ENCODE results near the gene COMMD8. TPM values are rescaled to one million over a fixed set of nuclear protein-coding genes. Genes with fewer than 3 reads are reported as not detected.

The COMMD8 gene
- 23.6 and 23.9 TPM in 2 replicates for total RNA-seq

- ChIA-PET POLR2A (interaction anchor here (0.6 to 4.7 kb wide), 17 partner anchors 18 to 1443 kb away, joined by 3 to 71 read pairs (median 4); partner anchors contain the start of genes ATP10D, OCIAD2 and SLAIN2), CTCF (interaction anchor here (0.6 to 2.2 kb wide), 15 partner anchors 17 to 471 kb away, joined by 3 to 32 read pairs (median 4); partner anchors contain the start of gene ATP10D)
- intact Hi-C loops (cut with micrococcal nuclease): loop anchor here (1.0 to 5.0 kb wide), 10 partner anchors 22 to 1367 kb away; partner anchors contain the start of genes ATP10D, CNGA1, CORIN and FRYL
- no peak for TF ChIP-seq CTCF (IDR thresholded peaks at IDR 0.05)
- Mint-ChIP-seq H3K27me3 (no peaks in the 10 kb centered on the region), H3K9me3 (peaks cover 4% of the 10 kb centered on the region), H3K36me3 (ENCODE audit: low read depth) (peaks cover 13% of the 10 kb centered on the region), H3K4me3 (peak within 1 kb of the TSS; percentile 90), H3K27ac (peak within 1 kb of the TSS; percentile 92), H3K4me1 (peaks cover 57% of the 10 kb centered on the region)
- DNase-seq (peak; percentile 94), ATAC-seq (ENCODE audit: low read depth) (peak; percentile 79)
Measured at GRCh38 chr4:47463235-47463956, at the start of gene COMMD8. COMMD8 (minus strand) TSS chr4:47463702; CDS start chr4:47463651, 51 bp downstream.

GRCh38 chr4:47510506-47511143, 47.1 kb upstream of the COMMD8 start:
- no peaks in the 10 kb centered on the region for H3K9me3 Mint-ChIP-seq
- peak overlapping the region; percentile 76 for H3K27ac Mint-ChIP-seq
- peaks cover 70% of the 10 kb centered on the region for H3K4me1 Mint-ChIP-seq
- intact Hi-C loops (cut with micrococcal nuclease): loop anchor here (1.0 to 5.0 kb wide), 6 partner anchors 9 to 52 kb away; partner anchors contain the start of genes ATP10D and COMMD8
- no peaks in the 10 kb centered on the region for H3K27me3 Mint-ChIP-seq
- H3K36me3 Mint-ChIP-seq (ENCODE audit: low read depth): peaks cover 29% of the 10 kb centered on the region
- H3K4me3 Mint-ChIP-seq: peak overlapping the region; percentile 21
- ChIA-PET POLR2A (interaction anchor here (0.7 to 1.8 kb wide), 5 partner anchors 12 to 47 kb away, joined by 3 to 6 read pairs (median 4); partner anchors contain the start of genes ATP10D and COMMD8), CTCF (interaction anchor here (0.8 to 2.7 kb wide), 10 partner anchors 10 to 54 kb away, joined by 3 to 7 read pairs (median 4); partner anchors contain the start of genes ATP10D and COMMD8)
- no peak for TF ChIP-seq CTCF (IDR thresholded peaks at IDR 0.05)
- DNase-seq (no peak), ATAC-seq (ENCODE audit: low read depth) (peak; percentile 90)

GRCh38 chr4:47505666-47506065, 42.2 kb upstream of the COMMD8 start:
- H3K4me1 Mint-ChIP-seq: peaks cover 59% of the 10 kb centered on the region
- no peak for ATAC-seq (ENCODE audit: low read depth)
- H3K27ac Mint-ChIP-seq: peak overlapping the region; percentile 4
- peaks cover 9% of the 10 kb centered on the region for H3K36me3 Mint-ChIP-seq (ENCODE audit: low read depth)
- no peak overlapping the region for H3K4me3 Mint-ChIP-seq
- CTCF ChIA-PET: no interaction called here
- POLR2A ChIA-PET: interaction anchor here (0.7 kb wide), 1 partner anchor 13 kb away, joined by 3 read pairs; no protein-coding TSS in a partner anchor
- intact Hi-C loops (cut with micrococcal nuclease): no loop called here
- H3K27me3 Mint-ChIP-seq: no peaks in the 10 kb centered on the region
- no peak for DNase-seq
- TF ChIP-seq CTCF (IDR thresholded peaks at IDR 0.05): no peak
- no peaks in the 10 kb centered on the region for H3K9me3 Mint-ChIP-seq

GRCh38 chr4:47505147-47505546, 41.6 kb upstream of the COMMD8 start:
- no peak for TF ChIP-seq CTCF (IDR thresholded peaks at IDR 0.05)
- ChIA-PET POLR2A (interaction anchor here (0.7 kb wide), 1 partner anchor 12 kb away, joined by 3 read pairs; no protein-coding TSS in a partner anchor), CTCF (no interaction called here)
- ATAC-seq (ENCODE audit: low read depth) (no peak), DNase-seq (no peak)
- Mint-ChIP-seq H3K4me3 (no peak overlapping the region), H3K36me3 (ENCODE audit: low read depth) (peaks cover 9% of the 10 kb centered on the region), H3K27ac (no peak overlapping the region), H3K9me3 (no peaks in the 10 kb centered on the region), H3K4me1 (peaks cover 54% of the 10 kb centered on the region), H3K27me3 (no peaks in the 10 kb centered on the region)
- intact Hi-C loops (cut with micrococcal nuclease): no loop called here
